Astrocyte (in vitro differentiated cells and primary cell): ENCODE data around the gene SMAD7. TPM values are rescaled to one million over a fixed set of nuclear protein-coding genes. Genes with fewer than 3 reads are reported as not detected.

ENCODE experiments used
- DNase-seq: peaks from one replicate; pipeline ENCODE4 v3.0.0-alpha.2; 2010; ENCODE audit warnings: low read depth
- FAIRE-seq: peaks from 2 replicates; lab custom pipeline; 2011; peaks lifted over from hg19 to GRCh38; lab: Jason Lieb, UNC
- H2AFZ ChIP-seq: 2 replicates; pipeline ENCODE4 v1.6.0; 2012; ENCODE audit warnings: low read depth, low read length, inconsistent platforms
- H3K27ac ChIP-seq: 2 replicates; pipeline ENCODE4 v1.5.1; 2011; ENCODE audit warnings: low read depth, low read length, inconsistent platforms
- H3K27me3 ChIP-seq: 2 replicates; pipeline ENCODE4 v1.6.0; 2011; ENCODE audit warnings: low read length, inconsistent platforms; ENCODE audit not compliant: insufficient read depth
- H3K36me3 ChIP-seq: 2 replicates; pipeline ENCODE4 v1.5.1; 2011; ENCODE audit warnings: low read length, inconsistent platforms; ENCODE audit not compliant: insufficient read depth
- H3K4me1 ChIP-seq: 2 replicates; pipeline ENCODE4 v1.5.1; 2011; ENCODE audit warnings: low read length, inconsistent platforms; ENCODE audit not compliant: insufficient read depth
- H3K4me2 ChIP-seq: 2 replicates; pipeline ENCODE4 v1.6.0; 2012; ENCODE audit warnings: low read length, inconsistent platforms
- H3K4me3 ChIP-seq: 2 replicates; pipeline ENCODE4 v1.5.1; 2011; ENCODE audit warnings: low read depth, mild to moderate bottlenecking, low read length, inconsistent platforms; ENCODE audit not compliant: insufficient read depth
- H3K79me2 ChIP-seq: 2 replicates; pipeline ENCODE4 v1.6.0; 2012; ENCODE audit warnings: mild to moderate bottlenecking, low read length, inconsistent platforms; ENCODE audit not compliant: insufficient read depth
- H3K9ac ChIP-seq: 2 replicates; pipeline ENCODE4 v1.6.0; 2012; ENCODE audit warnings: mild to moderate bottlenecking, low read length, inconsistent platforms
- H3K9me3 ChIP-seq: 2 replicates; pipeline ENCODE4 v1.5.1; 2012; ENCODE audit warnings: low read depth, mild to moderate bottlenecking, low read length, inconsistent platforms; ENCODE audit not compliant: insufficient read depth
- H4K20me1 ChIP-seq: 2 replicates; pipeline ENCODE4 v1.6.0; 2012; ENCODE audit warnings: low read length, inconsistent platforms; ENCODE audit not compliant: insufficient read depth
- H3K27ac Mint-ChIP-seq: one replicate; pipeline ENCODE4 v1.8.0; 2021; ENCODE audit warnings: mild to moderate bottlenecking, mixed read lengths; ENCODE audit not compliant: unreplicated experiment
- H3K27me3 Mint-ChIP-seq: one replicate; pipeline ENCODE4 v1.8.0; 2021; ENCODE audit warnings: low read depth, mixed read lengths; ENCODE audit not compliant: unreplicated experiment
- H3K36me3 Mint-ChIP-seq: one replicate; pipeline ENCODE4 v1.8.0; 2021; ENCODE audit warnings: low read depth, mixed read lengths; ENCODE audit not compliant: unreplicated experiment
- H3K4me1 Mint-ChIP-seq: one replicate; pipeline ENCODE4 v1.8.0; 2021; ENCODE audit warnings: low read depth, mixed read lengths; ENCODE audit not compliant: unreplicated experiment
- H3K4me3 Mint-ChIP-seq: one replicate; pipeline ENCODE4 v1.8.0; 2021; ENCODE audit warnings: mild to moderate bottlenecking, moderate library complexity, mixed read lengths; ENCODE audit not compliant: unreplicated experiment
- H3K9me3 Mint-ChIP-seq: one replicate; pipeline ENCODE4 v1.8.0; 2021; ENCODE audit warnings: mild to moderate bottlenecking, mixed read lengths; ENCODE audit not compliant: unreplicated experiment
- EZH2 ChIP-seq: IDR thresholded peaks from 2 replicates; pipeline ENCODE4 v1.6.1; 2012; ENCODE audit warnings: mild to moderate bottlenecking, low read length, inconsistent platforms; ENCODE audit not compliant: insufficient read depth
- total RNA-seq: library from RNA; stranded (reverse); gene quantifications from 2 replicates; pipeline ENCODE4 v1.2.1, GENCODE V29; 2021
- TF ChIP-seq, protein P1 (sequence below): IDR thresholded peaks from 2 replicates; pipeline ENCODE4 v1.5.1; 2011; ENCODE audit warnings: low read depth, mild to moderate bottlenecking, inconsistent platforms, low read length, moderate library complexity; ENCODE audit not compliant: insufficient read depth

The SMAD7 gene
- total RNA-seq, 1 donor from 2014 or later: 62.9 TPM

DNA sequence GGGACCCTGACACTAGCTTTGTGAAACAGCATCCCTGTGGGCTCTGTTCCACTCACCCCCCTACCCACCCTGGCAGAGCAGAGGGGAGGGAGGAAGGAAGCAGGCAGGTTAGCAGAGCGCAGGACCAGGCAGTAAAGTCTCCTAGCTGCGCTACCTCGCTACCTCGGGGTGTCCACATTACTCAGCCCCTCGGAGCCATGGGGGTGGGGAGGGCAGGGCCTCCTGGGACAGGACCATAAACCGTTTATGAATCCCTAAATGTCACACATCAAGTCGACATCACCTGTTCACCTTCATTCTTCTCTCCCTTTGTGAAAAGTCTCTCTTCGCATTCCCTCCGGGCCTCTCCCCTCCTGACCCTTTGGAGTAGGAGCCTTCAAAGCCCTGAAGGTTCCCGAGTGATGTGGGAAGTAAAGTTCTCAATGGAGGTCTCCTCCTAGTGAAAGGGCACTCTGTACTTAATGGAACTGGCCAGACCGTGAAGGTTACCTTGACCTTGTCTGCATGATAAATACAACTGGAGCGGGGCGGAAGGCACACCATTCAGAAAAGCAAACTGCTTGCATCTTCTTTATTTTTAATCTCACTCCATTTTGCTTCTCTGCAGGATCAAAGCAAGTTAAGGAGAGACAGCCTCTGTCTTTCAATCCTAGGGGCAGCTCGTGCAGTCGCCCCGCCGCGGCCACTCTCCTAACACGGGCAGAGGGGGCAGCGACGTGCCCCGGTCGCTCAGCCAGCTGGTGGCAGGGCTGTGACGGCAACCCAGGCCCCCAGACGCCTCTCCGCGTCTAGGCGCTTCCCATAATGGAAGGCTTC lies 23.7 kb upstream of the SMAD7 start:
- TF ChIP-seq, protein P1, sequence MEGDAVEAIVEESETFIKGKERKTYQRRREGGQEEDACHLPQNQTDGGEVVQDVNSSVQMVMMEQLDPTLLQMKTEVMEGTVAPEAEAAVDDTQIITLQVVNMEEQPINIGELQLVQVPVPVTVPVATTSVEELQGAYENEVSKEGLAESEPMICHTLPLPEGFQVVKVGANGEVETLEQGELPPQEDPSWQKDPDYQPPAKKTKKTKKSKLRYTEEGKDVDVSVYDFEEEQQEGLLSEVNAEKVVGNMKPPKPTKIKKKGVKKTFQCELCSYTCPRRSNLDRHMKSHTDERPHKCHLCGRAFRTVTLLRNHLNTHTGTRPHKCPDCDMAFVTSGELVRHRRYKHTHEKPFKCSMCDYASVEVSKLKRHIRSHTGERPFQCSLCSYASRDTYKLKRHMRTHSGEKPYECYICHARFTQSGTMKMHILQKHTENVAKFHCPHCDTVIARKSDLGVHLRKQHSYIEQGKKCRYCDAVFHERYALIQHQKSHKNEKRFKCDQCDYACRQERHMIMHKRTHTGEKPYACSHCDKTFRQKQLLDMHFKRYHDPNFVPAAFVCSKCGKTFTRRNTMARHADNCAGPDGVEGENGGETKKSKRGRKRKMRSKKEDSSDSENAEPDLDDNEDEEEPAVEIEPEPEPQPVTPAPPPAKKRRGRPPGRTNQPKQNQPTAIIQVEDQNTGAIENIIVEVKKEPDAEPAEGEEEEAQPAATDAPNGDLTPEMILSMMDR: no peak
- no peak for TF ChIP-seq EZH2
- peaks cover 17% of the 10 kb centered on the region for H3K4me1 Mint-ChIP-seq
- H3K4me3 Mint-ChIP-seq: peak overlapping the region; percentile 84
- no peak for DNase-seq
- Histone ChIP-seq H3K4me2 (peak overlapping the region; percentile 96), H3K27ac (no peak overlapping the region), H3K36me3 (no peaks in the 10 kb centered on the region), H3K4me1 (peaks cover 13% of the 10 kb centered on the region), H3K9ac (peak overlapping the region; percentile 87), H3K4me3 (peak overlapping the region; percentile 55), H3K79me2 (no peaks in the 10 kb centered on the region), H3K27me3 (no peaks in the 10 kb centered on the region), H4K20me1 (no peaks in the 10 kb centered on the region), H2AFZ (peak overlapping the region; percentile 56), H3K9me3 (no peaks in the 10 kb centered on the region)
- H3K27ac Mint-ChIP-seq: peak overlapping the region; percentile 94
- H3K27me3 Mint-ChIP-seq: no peaks in the 10 kb centered on the region
- no peaks in the 10 kb centered on the region for H3K9me3 Mint-ChIP-seq
- FAIRE-seq: no peak
- H3K36me3 Mint-ChIP-seq: no peaks in the 10 kb centered on the region

DNA sequence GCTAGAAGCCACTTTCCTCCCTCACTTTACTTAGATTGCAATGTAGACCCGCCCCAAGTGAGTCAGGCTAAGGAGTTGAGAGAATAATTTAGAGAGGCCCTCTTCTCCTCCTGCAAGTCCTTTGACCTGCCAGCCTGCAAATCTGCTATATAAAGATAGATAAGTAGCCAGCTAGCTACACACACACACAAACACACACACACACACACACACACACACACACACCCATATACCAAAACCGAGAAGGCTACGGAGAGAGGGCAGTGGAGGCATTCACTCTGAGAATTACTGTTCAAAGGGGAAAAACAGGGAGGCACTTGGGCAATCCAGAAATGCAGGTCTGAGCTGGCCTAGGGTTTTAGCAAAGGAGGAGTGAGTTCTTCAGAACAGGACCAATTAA lies 23.0 kb upstream of the SMAD7 start:
- H3K4me1 ChIP-seq: peaks cover 13% of the 10 kb centered on the region
- no peaks in the 10 kb centered on the region for H3K79me2 ChIP-seq
- no peak for TF ChIP-seq EZH2
- TF ChIP-seq, protein P1: no peak
- no peak overlapping the region for H2AFZ ChIP-seq
- no peaks in the 10 kb centered on the region for H3K36me3 Mint-ChIP-seq
- no peak overlapping the region for H3K27ac ChIP-seq
- H3K4me1 Mint-ChIP-seq: peaks cover 17% of the 10 kb centered on the region
- no peaks in the 10 kb centered on the region for H3K9me3 Mint-ChIP-seq
- H3K4me2 ChIP-seq: no peak overlapping the region
- H3K4me3 ChIP-seq: no peak overlapping the region
- H3K4me3 Mint-ChIP-seq: peak overlapping the region; percentile 54
- H3K36me3 ChIP-seq: no peaks in the 10 kb centered on the region
- H4K20me1 ChIP-seq: no peaks in the 10 kb centered on the region
- no peak overlapping the region for H3K9ac ChIP-seq
- no peaks in the 10 kb centered on the region for H3K9me3 ChIP-seq
- peak overlapping the region; percentile 36 for H3K27ac Mint-ChIP-seq
- no peak for FAIRE-seq
- H3K27me3 ChIP-seq: peaks cover under 1% of the 10 kb centered on the region
- peaks cover 4% of the 10 kb centered on the region for H3K27me3 Mint-ChIP-seq
- DNase-seq: no peak
